ENCODE data around the gene CTU2.

CTU2 gene

GRCh38 chr16:88715312-88716190, 9.2 kb downstream of the CTU2 start:
- DNase-seq = no peak

DNA sequence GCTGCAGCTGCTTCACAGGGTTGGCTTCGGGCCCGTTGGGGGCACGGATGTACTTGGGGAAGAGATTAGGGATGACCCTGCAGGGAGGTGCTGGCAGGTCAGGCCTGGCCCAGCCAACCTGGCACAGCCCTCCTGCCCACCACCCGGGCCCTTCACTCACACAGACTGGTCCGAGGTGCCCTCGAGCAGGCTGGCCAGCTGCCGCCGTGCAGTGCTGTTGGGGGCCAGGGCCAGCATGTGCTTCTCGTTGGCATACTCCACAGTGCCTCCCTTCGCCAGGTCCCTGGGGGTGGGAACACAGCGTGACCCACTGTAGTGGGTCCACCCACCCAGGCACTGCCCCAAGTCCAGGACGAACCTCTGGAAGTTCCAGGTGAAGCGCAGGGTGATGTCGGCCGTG, 9.9 kb downstream of the CTU2 start:
- DNase-seq = no peak

DNA sequence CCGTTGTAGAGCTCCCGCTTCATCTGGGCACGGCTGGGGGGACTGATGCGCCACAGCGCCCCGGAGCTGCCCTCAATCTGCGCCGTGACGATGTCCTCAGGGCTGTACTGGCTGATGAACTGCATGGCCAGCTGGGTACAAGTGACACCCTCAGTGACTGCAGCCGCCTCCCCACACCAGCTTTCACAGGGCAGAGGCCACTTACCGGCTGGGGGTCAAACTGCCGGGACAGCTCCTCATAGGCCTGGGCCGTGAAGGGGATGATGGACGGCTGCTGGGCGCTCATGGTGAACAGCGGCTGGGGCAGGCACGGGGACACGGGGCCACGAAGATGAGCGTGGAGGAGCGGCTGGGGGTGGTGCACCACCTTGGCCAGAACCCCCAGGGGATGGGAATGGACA, 10.3 kb downstream of the CTU2 start:
- no peak for DNase-seq

- DNase-seq = peak; percentile 29
These were observed 11.9 kb downstream of the CTU2 start for GRCh38 chr16:88718178-88718577.

- no peak for DNase-seq
These were observed 13.1 kb downstream of the CTU2 start for GRCh38 chr16:88719267-88719932.

GRCh38 chr16:88719933-88720296, 13.6 kb downstream of the CTU2 start:
- no peak for DNase-seq

DNA sequence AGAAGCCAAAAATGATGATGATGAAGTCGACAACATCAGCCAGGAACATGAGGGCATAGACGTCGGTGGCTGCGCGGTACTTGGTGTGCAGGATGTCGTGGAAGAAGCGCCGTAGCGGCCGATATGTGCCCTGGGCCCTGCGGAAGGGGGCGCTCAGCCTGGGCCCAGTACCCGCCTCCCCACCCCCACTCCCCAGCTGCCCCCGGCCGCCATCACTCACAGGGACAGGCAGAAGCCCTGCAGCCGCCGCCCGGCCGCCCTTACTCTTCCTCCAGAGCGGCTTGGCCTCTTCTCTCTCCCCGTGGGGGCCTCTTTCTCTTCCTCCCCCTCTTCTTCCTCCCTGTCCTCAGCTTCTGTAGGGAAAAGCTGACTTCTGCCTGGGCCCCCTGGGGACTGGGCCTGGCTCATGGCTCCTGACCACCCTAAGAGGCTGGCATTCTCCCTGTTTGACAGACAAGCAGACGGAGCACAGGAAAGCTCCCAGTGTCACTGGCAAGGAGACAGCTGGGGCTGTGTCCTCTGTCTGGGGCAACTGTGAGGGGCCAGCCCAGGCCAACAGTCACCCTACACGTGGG, 14.2 kb downstream of the CTU2 start:
- no peak for DNase-seq

DNA sequence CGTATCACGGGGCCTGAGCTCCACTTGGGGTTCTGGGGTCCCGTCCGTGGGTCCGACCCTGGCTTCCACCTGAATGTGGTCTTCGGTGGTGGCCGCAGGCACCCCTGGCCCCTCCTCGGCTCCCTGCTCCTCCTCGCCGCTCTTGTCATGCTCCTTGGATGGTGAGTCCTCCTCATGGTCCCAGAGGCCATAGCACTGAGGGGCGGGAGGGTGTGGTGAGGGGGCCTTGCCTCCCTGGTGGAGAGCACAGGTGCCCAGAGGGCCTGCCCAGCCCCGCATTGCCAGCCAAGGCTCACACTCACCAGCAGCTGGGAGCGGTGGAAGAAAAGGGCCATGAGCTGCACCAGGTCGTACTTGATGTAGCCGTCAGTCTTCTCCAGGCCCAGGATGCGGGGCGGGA, 14.9 kb downstream of the CTU2 start:
- no peak for DNase-seq

DNA sequence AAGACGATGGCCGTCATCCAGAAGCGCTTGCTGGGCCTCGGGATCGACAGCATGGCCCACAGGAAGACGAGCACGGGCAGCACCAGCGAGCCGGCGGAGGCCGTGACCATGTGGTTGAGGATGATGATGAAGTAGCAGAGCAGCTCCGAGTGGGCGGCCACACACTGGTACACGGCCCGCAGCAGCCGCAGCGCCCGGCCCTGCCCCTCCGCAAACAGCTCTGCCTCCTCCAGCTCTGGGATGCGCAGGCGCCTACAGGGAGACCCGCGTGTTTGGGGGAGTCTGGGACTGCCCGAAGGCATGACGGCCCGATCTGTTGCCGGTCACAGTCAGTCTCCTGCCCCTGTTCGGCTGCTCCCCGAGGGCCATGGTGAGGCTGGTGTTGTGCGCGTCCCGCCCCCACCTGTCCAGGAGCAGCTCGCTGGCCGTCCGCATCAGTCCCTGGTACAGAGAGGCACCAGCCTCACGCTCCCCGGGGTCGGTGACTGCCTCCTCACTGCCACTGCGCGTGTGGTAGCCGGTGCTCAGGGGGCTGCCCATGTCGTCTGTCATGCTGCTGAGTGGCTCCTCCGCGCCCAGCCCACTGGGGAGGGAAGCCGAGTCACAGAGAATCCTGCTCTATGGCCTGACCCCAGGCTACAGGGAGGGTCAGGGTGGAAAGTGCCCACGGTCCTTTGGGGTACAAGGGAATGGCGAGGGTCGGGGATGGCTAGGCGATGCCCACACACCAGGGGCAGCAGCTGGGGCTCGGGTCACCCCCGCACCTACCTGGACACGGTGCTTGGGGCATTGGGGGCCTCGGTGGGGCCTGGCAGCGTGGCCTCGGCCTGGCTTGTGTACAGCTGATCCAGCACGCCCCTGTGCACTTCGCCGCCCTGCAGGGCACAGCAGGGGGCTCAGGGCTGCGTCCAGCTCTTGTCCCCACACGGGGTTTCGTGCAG, 15.8 kb downstream of the CTU2 start:
- DNase-seq = no peak

- DNase-seq = no peak
These were observed 16.6 kb downstream of the CTU2 start for GRCh38 chr16:88722784-88723506.

DNA sequence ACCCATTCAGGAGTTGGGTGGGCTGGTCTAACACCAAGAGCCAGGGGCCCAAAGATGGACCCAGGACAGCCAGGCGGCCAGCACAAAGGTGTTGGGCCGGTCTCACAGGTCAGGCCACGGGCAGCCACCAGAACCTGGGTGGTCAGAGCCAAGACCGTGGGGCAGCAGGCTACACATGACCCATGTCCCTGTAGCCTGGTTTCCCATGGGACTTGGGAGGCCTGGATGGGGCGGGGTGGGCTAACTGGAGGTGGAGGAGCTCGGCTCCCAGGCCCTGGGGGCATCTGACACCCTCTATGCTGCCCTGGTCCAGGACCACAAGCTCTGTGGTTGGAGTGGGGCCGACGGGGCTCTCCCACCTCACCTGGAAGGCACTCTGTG, 17.2 kb downstream of the CTU2 start:
- DNase-seq = no peak

- DNase-seq = no peak
These were observed 17.6 kb downstream of the CTU2 start for GRCh38 chr16:88723911-88724310.

DNA sequence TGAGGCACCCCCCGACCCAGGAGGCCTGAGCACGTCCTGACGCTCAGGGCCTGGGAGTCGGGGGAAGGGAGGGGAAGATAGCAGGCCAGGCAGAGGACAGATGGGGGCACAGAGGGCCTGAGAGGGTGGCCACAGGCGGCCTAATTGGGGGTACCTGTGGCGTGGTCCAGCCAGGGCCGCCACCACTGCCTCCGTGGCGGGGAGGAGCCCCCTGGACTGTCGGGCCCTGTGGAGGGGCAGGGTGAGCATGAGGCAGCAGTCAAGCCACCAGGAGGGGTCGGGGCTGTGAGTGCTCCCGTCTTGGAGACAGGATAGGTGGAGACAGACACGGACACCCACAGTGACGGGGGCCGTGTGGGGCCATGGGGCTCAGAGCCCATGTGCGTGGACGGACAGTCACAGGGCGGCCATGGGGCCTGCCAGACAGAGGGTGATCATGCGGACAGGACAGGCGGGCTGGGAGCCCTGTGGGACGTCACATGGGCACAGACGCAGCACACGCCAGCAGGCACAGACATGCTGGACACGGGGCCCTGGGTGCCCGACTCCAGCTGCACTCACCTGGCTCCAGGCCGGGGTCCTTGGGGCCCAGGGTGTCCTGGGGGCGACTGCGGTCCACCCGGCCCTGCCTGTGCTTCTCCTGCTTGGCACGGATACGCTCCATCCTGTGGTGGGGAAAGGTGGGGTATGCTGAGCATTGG, 18.7 kb downstream of the CTU2 start:
- no peak for DNase-seq

DNA sequence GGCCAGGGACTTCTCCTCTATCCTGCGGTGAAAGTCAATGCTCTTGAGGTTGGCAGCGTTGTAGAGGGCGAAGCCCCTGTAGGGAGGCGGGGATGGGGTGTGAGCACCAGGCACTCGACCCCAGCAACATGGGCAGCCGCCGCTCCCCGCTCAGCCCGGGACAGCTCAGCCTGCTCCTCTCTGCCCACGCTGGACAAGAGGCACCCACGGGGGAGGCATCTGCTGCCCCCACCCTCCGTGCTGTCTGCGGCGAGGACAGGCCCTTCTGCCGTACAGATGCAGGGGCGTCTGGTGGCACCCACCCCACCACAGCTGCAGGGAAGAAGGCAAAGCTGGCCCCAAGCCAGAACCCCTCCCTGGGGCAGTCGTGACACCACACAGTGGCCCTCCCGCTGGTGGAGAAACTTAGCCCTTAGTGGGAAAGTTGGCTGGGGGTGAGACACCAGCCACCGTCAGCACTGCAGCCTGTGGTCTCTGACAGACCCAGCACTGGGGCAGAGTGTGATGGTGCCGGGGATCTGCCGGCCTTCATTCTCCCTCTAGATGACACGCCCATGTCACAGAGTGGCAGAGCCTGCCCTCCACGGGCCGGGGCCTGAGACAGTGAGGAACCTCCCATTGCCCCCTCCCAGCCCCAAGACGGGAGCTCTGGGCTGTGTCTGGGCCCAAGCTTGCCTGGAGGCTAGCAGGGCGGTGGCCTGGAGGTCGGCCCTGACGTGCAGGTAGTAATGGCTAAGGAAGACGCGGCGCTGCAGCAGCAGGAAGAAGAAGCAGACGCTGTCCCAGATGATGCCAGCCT, 19.5 kb downstream of the CTU2 start:
- no peak for DNase-seq

DNA sequence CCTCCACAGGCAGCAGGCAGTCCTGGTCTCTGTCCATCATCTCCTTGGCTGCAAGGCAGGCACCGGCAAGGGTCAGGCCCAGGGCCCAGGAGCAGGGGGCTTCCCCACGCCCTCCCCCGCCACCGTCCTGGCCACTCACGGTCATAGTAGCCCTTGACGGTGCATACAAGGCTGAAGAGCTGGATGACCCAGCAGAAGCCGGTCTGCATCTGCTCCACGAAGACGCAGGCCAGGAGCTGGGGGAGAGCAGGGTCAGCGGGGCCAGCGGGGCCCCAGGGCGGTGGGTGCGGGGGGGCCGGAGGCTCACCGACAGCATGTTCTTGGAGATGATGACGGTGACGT, 20.1 kb downstream of the CTU2 start:
- DNase-seq = no peak

GRCh38 chr16:88726981-88727380, 20.7 kb downstream of the CTU2 start:
- no peak for DNase-seq

GRCh38 chr16:88727871-88728270, 21.6 kb downstream of the CTU2 start:
- no peak for DNase-seq

- DNase-seq = no peak
These were observed 24.6 kb downstream of the CTU2 start for GRCh38 chr16:88730632-88731607.

GRCh38 chr16:88731699-88732098, 25.4 kb downstream of the CTU2 start:
- no peak for DNase-seq
